HCT116 (cell line): ENCODE measurements around the gene CYP11A1. TPM values are rescaled to one million over a fixed set of nuclear protein-coding genes. Genes with fewer than 3 reads are reported as not detected.

Source experiments
- ATAC-seq: fragments of 200-7000 bp; cut with Tn5 transposase; 2 replicates; pipeline ENCODE4 v1.9.1; 2020; ENCODE audit warnings: mild to moderate bottlenecking, moderate library complexity
- BruUV-seq: library from RNA; stranded (reverse); fragments of 400-500 nt; replicated peaks from 2 replicates; lab custom pipeline; 2021; lab: Mats Ljungman, UMichigan
- CTCF ChIA-PET: fragments of 300-600 bp; sonication (Branson Sonifier 250); formaldehyde crosslinking; loops from one replicate; lab custom pipeline; 2021; ENCODE audit warnings: antibody characterized with exemption; lab: Charles Lee
- POLR2A ChIA-PET: fragments of 300-600, 350-600 bp; sonication (Branson Sonifier 250); formaldehyde crosslinking; loops from one replicate; lab custom pipeline; 2021; ENCODE audit warnings: antibody characterized with exemption; lab: Charles Lee
- RAD21 ChIA-PET, 2 experiments: fragments of 300-600 bp; sonication (Branson Sonifier 250); formaldehyde crosslinking; loops; one replicate each; lab custom pipeline; 2023; ENCODE audit warnings: low total read pairs in 2 of 2; ENCODE audit not compliant: uncharacterized antibody in 2 of 2, unreplicated experiment in 2 of 2, low non-redundant PET in 1 of 2; lab: Charles Lee
- DNase-seq: peaks from one replicate; pipeline ENCODE4 v3.0.0-alpha.2; 2010; ENCODE audit warnings: low read depth, low spot score
- H2AFZ ChIP-seq: fragments of 200-600 bp; shearing (Covaris generic), sonication (generic); 2 replicates; pipeline ENCODE4 v1.6.1; 2017; ENCODE audit warnings: low read depth, mixed run types, mixed read lengths, antibody characterized with exemption, low read length; ENCODE audit not compliant: poor library complexity, severe bottlenecking
- H3K27ac ChIP-seq: 2 replicates; pipeline ENCODE4 v1.5.1; 2012; ENCODE audit warnings: low read depth, low read length
- H3K27me3 ChIP-seq: fragments of 200-600 bp; sonication (generic); 2 replicates; pipeline ENCODE4 v1.6.1; 2016; ENCODE audit warnings: mixed run types, low read length, mixed read lengths; ENCODE audit not compliant: insufficient read depth
- H3K36me3 ChIP-seq, 2 experiments: fragments of 200-500 bp in 1 of 2; fragments of 200-600 bp in 1 of 2; sonication (Bioruptor generic) in 1 of 2; sonication (generic) in 1 of 2; 2 replicates each; pipeline versions ENCODE4 v1.5.1 to v1.6.1; 2014 to 2016; ENCODE audit warnings: low read length in 2 of 2, inconsistent platforms in 1 of 2, mixed read lengths in 1 of 2, mixed run types in 1 of 2; ENCODE audit not compliant: insufficient read depth in 2 of 2, control insufficient read depth in 1 of 2
- H3K4me1 ChIP-seq, 2 experiments: fragments of 200-600 bp in 1 of 2; sonication (generic) in 1 of 2; 2 replicates each; pipeline versions ENCODE4 v1.5.1 to v1.6.1; 2012 to 2017; ENCODE audit warnings: low read length in 2 of 2, inconsistent platforms in 1 of 2, mild to moderate bottlenecking in 1 of 2, mixed read lengths in 1 of 2, mixed run types in 1 of 2, moderate library complexity in 1 of 2; ENCODE audit not compliant: insufficient read depth in 2 of 2, control insufficient read depth in 1 of 2
- H3K4me2 ChIP-seq: fragments of 200-600 bp; sonication (generic); 2 replicates; pipeline ENCODE4 v1.6.1; 2017; ENCODE audit warnings: mixed run types, low read length, mixed read lengths
- H3K4me3 ChIP-seq, 2 experiments: fragments of 200-600 bp in 1 of 2; sonication (generic) in 1 of 2; replicated peaks in 1 of 2; 2 replicates each; pipeline ENCODE4 v1.5.1; 2011 to 2016; ENCODE audit warnings: low read length in 2 of 2, control low read depth in 1 of 2, low read depth in 1 of 2, mild to moderate bottlenecking in 1 of 2, mixed read lengths in 1 of 2, mixed run types in 1 of 2
- H3K79me2 ChIP-seq: fragments of 200-600 bp; sonication (generic); 2 replicates; pipeline ENCODE4 v1.6.1; 2017; ENCODE audit warnings: mild to moderate bottlenecking, mixed run types, low read length, moderate library complexity, mixed read lengths; ENCODE audit not compliant: insufficient read depth
- H3K9ac ChIP-seq: fragments of 200-600 bp; sonication (generic); 2 replicates; pipeline ENCODE4 v1.6.1; 2016; ENCODE audit warnings: low read length, mixed read lengths
- H3K9me2 ChIP-seq: fragments of 200-600 bp; sonication (generic), shearing (Covaris generic); 2 replicates; pipeline ENCODE4 v1.6.1; 2017; ENCODE audit warnings: mixed run types, mild to moderate bottlenecking, moderate library complexity; ENCODE audit not compliant: insufficient read depth
- H3K9me3 ChIP-seq, 2 experiments: fragments of 200-500 bp in 1 of 2; fragments of 200-600 bp in 1 of 2; sonication (Bioruptor generic) in 1 of 2; sonication (generic) in 1 of 2; 2 replicates each; pipeline ENCODE4 v1.6.1; 2014 to 2017; ENCODE audit warnings: low read length in 2 of 2, mixed read lengths in 2 of 2, inconsistent platforms in 1 of 2, low read depth in 1 of 2, mild to moderate bottlenecking in 1 of 2, mixed run types in 1 of 2, moderate library complexity in 1 of 2; ENCODE audit not compliant: control insufficient read depth in 1 of 2, insufficient read depth in 1 of 2
- H4K20me1 ChIP-seq: fragments of 200-600 bp; sonication (generic), shearing (Covaris generic); 2 replicates; pipeline ENCODE4 v1.6.1; 2017; ENCODE audit warnings: mixed run types, mild to moderate bottlenecking, moderate library complexity; ENCODE audit not compliant: insufficient read depth
- CTCF ChIP-seq, 3 experiments: fragments of 200-600 bp in 1 of 3; sonication (generic) in 1 of 3; IDR thresholded peaks in 2 of 3; conservative IDR thresholded peaks in 1 of 3; 2 replicates each; pipeline ENCODE4 v1.5.1; 2012 to 2017; ENCODE audit warnings: low read depth in 2 of 3, low read length in 2 of 3, antibody characterized with exemption in 1 of 3, borderline replicate concordance in 1 of 3, control low read depth in 1 of 3, mild to moderate bottlenecking in 1 of 3, mixed read lengths in 1 of 3, mixed run types in 1 of 3, moderate library complexity in 1 of 3; ENCODE audit not compliant: insufficient read depth in 1 of 3
- POLR2AphosphoS5 ChIP-seq: IDR thresholded peaks from 2 replicates; pipeline ENCODE4 v1.6.1; 2011; ENCODE audit warnings: mild to moderate bottlenecking, low read depth, low read length, moderate library complexity
- RAD21 ChIP-seq: IDR thresholded peaks from 2 replicates; pipeline ENCODE4 v1.6.1; 2012; ENCODE audit warnings: low read depth, mild to moderate bottlenecking
- SRF ChIP-seq: IDR thresholded peaks from 2 replicates; pipeline ENCODE4 v1.6.1; 2012; ENCODE audit warnings: low read depth
- TCF7L2 ChIP-seq: IDR thresholded peaks from 2 replicates; pipeline ENCODE4 v1.7.0; 2011; ENCODE audit warnings: borderline replicate concordance, inconsistent platforms; ENCODE audit not compliant: insufficient read depth, insufficient read length; ENCODE audit errors: extremely low read depth
- ZBTB33 ChIP-seq: IDR thresholded peaks from 2 replicates; pipeline ENCODE4 v1.6.1; 2011; ENCODE audit warnings: mild to moderate bottlenecking, low read length, moderate library complexity; ENCODE audit not compliant: insufficient replicate concordance; ENCODE audit errors: extremely low read depth
- intact Hi-C: fragments of 100-400 bp; cut with micrococcal nuclease; formaldehyde crosslinking; loops from 2 replicates; pipeline ENCODE4 v1.10.0; 2022
- total RNA-seq: library from RNA; stranded (reverse); gene quantifications from one replicate; pipeline ENCODE4 v1.2.1, GENCODE V29; 2021; ENCODE audit not compliant: unreplicated experiment

The CYP11A1 gene
- total RNA-seq, 1 experiment from 2014 or later: 0.57 TPM

GRCh38 chr15:74302821-74303359 lies 64.6 kb downstream of the CYP11A1 start:
- TF ChIP-seq RAD21 (peak; percentile 87), SRF (no peak), CTCF (IDR thresholded peaks at IDR 0.05 in 2 of 3, conservative IDR thresholded peaks at IDR 0.05 in 1 of 3; ENCODE audit: borderline replicate concordance in 1 of 3, insufficient read depth in 1 of 3, low read depth in 2 of 3, low read length in 2 of 3) (peak; percentile 75 to 90 (median 81)), POLR2AphosphoS5 (no peak)
- peaks cover 0 to 8% of the 10 kb centered on the region in 2 experiments; a peak in 2 of 4 replicates for H3K4me1 ChIP-seq
- no TSS peak for BruUV-seq
- DNase-seq (no peak), ATAC-seq (peak; percentile 80)
- no peaks in the 10 kb centered on the region for H3K9me2 ChIP-seq
- no peaks in the 10 kb centered on the region for H3K79me2 ChIP-seq
- peaks cover 34% of the 10 kb centered on the region; the same call in 1 of the 2 replicates for H3K27me3 ChIP-seq
- H3K9ac ChIP-seq: no peak overlapping the region
- no peak overlapping the region for H3K4me2 ChIP-seq
- H3K36me3 ChIP-seq: no peaks in the 10 kb centered on the region
- ChIA-PET CTCF (interaction anchor here (0.7 to 1.0 kb wide), 3 partner anchors 18 to 352 kb away, joined by 3 read pairs; no protein-coding TSS in a partner anchor), RAD21 (no interaction called here), POLR2A (no interaction called here)
- H3K4me3 ChIP-seq: no peak overlapping the region
- no peak overlapping the region for H3K27ac ChIP-seq
- no peaks in the 10 kb centered on the region for H3K9me3 ChIP-seq
- H2AFZ ChIP-seq: no peak overlapping the region
- H4K20me1 ChIP-seq: no peaks in the 10 kb centered on the region
- intact Hi-C loops: loop anchor here (1.0 to 5.0 kb wide), 2 partner anchors 176 to 251 kb away; no protein-coding TSS in a partner anchor

- H3K36me3 ChIP-seq: no peaks in the 10 kb centered on the region
- no peak overlapping the region for H3K27ac ChIP-seq
- H3K4me3 ChIP-seq: no peak overlapping the region
- ATAC-seq (no peak), DNase-seq (no peak)
- no peaks in the 10 kb centered on the region for H3K4me1 ChIP-seq
- no TSS peak for BruUV-seq
- no peak overlapping the region for H3K4me2 ChIP-seq
- H3K9me3 ChIP-seq: no peaks in the 10 kb centered on the region
- H3K9ac ChIP-seq: no peak overlapping the region
- H3K27me3 ChIP-seq: peaks cover 41% of the 10 kb centered on the region; the same call in 1 of the 2 replicates
- POLR2A ChIA-PET: no interaction called here
- RAD21 ChIA-PET: no interaction called here
- H3K79me2 ChIP-seq: no peaks in the 10 kb centered on the region
- CTCF ChIA-PET: no interaction called here
- H2AFZ ChIP-seq: no peak overlapping the region
- TF ChIP-seq ZBTB33: no peak
- no peak for TF ChIP-seq TCF7L2
- TF ChIP-seq, all 23 proteins: peak for 0
- intact Hi-C loops: loop anchor here (5.0 kb wide), 1 partner anchor 249 kb away; no protein-coding TSS in a partner anchor
- Histone ChIP-seq H4K20me1 (no peaks in the 10 kb centered on the region), H3K9me2 (no peaks in the 10 kb centered on the region)
Measured at GRCh38 chr15:74301583-74302361, 65.7 kb downstream of the CYP11A1 start.
